ENCODE data around the gene GRK4. TPM values are rescaled to one million over a fixed set of nuclear protein-coding genes. Genes with fewer than 3 reads are reported as not detected.

Gene GRK4
- total RNA-seq, 1 experiment from 2014 or later, result 4.2 TPM

DNA sequence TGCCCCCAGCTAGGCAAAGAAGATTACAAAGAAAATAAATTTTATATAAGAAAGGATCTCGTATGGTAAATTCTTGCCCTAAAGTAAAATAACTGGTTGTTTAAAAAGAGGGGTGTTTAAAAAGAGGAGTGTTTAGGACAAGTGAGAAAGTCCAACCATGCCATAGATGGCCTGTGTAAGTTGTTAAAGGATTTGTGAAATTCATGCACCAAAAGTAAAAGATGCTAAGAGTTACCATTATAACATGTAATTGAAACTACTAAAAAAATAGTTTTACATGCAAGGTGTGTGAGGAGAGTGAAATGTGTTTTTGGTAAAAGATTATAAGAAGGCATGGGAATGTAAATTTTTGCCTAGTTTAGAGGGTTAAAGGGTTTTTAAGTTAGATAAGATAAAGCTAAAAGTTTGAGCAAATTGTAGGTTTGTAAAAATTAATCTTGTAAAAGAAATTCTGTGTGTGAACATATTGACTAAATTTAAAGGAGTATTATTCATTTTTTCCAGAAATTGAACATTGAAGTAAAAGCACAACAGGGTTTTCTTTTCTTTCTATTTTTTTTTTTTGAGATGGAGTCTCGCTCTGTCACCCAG lies 90.9 kb downstream of the GRK4 start:
- BruUV-seq (replicated peaks), result no TSS peak

More for the DNA sequence above, 90.9 kb downstream of the GRK4 start:
- H3K4me2 ChIP-seq (ENCODE audit: low read length), result no peak overlapping the region
- no peak overlapping the region for H2AFZ ChIP-seq (ENCODE audit: low read depth, low read length, poor library complexity, severe bottlenecking)
- peaks cover 7 to 17% of the 10 kb centered on the region in 2 experiments; a peak in 1 of 4 replicates for H3K9me3 ChIP-seq (ENCODE audit: control insufficient read depth in 1 of 2, insufficient read depth in 1 of 2, low read depth in 1 of 2, low read length in 2 of 2)
- TF ChIP-seq, protein P1, sequence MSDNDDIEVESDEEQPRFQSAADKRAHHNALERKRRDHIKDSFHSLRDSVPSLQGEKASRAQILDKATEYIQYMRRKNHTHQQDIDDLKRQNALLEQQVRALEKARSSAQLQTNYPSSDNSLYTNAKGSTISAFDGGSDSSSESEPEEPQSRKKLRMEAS (IDR thresholded peaks at IDR 0.05), result no peak
- TF ChIP-seq POLR2AphosphoS5 (IDR thresholded peaks at IDR 0.05; ENCODE audit: low read depth, low read length) (no peak), REST (IDR thresholded peaks at IDR 0.05; ENCODE audit: low read depth) (no peak), ZFX (IDR thresholded peaks at IDR 0.05) (no peak), CBX3 (IDR thresholded peaks at IDR 0.05; ENCODE audit: low read depth) (peak; percentile 15; the same call in 1 of the 2 replicates), EZH2phosphoT487 (IDR thresholded peaks at IDR 0.05; ENCODE audit: borderline replicate concordance) (no peak), SP1 (IDR thresholded peaks at IDR 0.05; ENCODE audit: low read depth) (no peak)
- CTCF ChIA-PET, result no interaction called here
- H3K36me3 ChIP-seq (ENCODE audit: control insufficient read depth in 1 of 2, insufficient read depth in 2 of 2, low read length in 2 of 2), result no peaks in the 10 kb centered on the region
- ATAC-seq (no peak), DNase-seq (ENCODE audit: low read depth, low spot score) (peak; percentile 4)
- POLR2A ChIA-PET, result no interaction called here
- H3K9ac ChIP-seq (ENCODE audit: low read length), result no peak overlapping the region
- H3K79me2 ChIP-seq (ENCODE audit: insufficient read depth, low read length), result no peaks in the 10 kb centered on the region
- H3K27me3 ChIP-seq (ENCODE audit: insufficient read depth, low read length), result no peaks in the 10 kb centered on the region
- intact Hi-C loops (cut with micrococcal nuclease), result no loop called here
- no peak overlapping the region for H3K4me3 ChIP-seq (replicated peaks in 1 of 2; ENCODE audit: low read depth in 1 of 2, low read length in 2 of 2)
- no peaks in the 10 kb centered on the region for H3K4me1 ChIP-seq (ENCODE audit: control insufficient read depth in 1 of 2, insufficient read depth in 2 of 2, low read length in 2 of 2)
- RAD21 ChIA-PET (ENCODE audit: low non-redundant PET in 1 of 2, low total read pairs in 2 of 2, uncharacterized antibody in 2 of 2, unreplicated experiment in 2 of 2), result no interaction called here
- H4K20me1 ChIP-seq (ENCODE audit: insufficient read depth), result no peaks in the 10 kb centered on the region
- H3K9me2 ChIP-seq (ENCODE audit: insufficient read depth), result no peaks in the 10 kb centered on the region; the same call in 1 of the 2 replicates
- no peak overlapping the region for H3K27ac ChIP-seq (ENCODE audit: low read depth, low read length)
